GM21576 (cell line): ENCODE results near the gene CD276.
"Not testable (repeated sequence)": the region's sequence is repeated elsewhere in the genome, so short reads cannot be mapped to it uniquely, and the experiment has no call there.

Experiments
- ATAC-seq: cut with Tn5 transposase; IDR thresholded peaks from one replicate; pipeline ENCODE4 v1.9.1; 2021; ENCODE audit warnings: mild to moderate bottlenecking, moderate library complexity; ENCODE audit not compliant: unreplicated experiment

The CD276 gene

DNA sequence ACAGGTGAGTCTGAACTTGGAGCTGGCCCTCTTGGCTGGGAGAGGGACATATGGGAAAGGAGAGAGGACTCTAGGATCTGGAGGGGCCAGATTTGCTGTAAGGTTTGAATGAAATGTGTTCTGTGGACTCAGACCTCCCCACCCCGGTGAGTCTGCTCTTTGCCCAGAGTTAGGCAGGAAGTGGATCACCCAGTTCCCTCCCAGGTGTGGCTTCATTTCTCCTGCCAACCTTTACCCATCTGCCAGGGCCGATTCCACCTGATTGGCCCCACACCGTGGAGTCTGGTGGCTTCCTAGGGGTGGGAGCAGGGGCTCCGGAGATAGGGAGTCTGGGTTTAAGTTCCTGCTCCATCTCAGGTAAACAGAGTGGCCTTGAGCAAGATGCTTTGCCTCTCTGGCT, 25.5 kb downstream of the CD276 start:
- no peak for ATAC-seq

DNA sequence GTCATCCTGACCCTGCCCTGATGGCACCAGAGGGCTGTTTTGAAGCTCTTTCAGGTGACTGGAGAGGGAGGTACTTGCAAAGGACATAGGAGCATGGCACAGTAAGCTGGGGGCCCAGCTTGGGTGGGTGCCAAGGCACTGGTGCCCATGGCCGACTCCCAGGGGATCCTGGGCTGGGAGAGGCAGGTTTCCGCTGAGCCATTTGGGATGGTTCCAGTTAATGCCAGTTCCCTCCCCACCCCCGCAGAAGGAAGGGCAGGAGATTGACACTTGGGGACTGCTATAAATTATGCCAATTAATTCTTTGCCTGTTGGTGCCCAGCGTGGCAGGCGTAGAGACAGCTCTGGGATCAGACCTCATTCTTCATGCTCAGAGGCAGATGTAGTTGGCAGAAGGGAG, 26.1 kb downstream of the CD276 start:
- no peak for ATAC-seq

DNA sequence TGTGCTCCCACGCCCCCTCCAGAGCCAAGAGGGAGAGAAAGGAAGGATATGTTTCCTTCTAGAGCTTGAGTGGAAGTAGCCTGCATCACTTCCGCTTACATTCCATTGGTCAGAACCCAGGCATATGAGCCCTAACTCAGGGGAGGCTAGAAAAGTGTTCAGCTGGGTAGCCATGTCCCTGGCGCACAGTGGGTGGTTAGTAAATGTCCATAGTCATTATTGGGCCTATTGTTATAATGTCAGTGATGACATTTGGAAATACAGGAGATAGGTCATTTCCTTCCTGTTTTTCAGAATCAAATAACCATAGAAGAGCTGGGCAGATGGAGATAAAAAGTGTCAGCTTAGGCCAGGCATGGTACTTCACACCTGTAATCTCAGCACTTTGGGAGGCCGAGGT, 27.3 kb downstream of the CD276 start:
- no peak for ATAC-seq

DNA sequence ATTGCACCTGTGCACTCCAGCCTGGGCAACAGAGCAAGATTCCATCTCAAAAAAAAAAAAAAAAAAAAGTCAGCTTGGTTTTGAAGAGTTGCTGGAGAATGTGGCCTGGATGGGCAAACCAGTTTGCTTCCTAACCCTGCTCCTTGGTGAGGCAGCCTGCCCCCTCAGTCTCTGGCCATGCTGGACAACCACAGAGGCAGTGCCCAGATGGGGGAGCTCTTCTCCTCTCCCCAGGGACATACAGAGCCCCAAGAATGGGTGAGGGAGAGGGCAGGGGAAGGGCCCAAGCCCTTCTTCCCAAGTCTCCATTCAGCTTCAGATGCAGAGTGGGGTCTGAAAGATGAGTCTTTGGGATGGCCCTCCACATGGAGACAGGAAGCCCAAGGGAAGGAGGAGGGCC, 27.9 kb downstream of the CD276 start:
- no peak for ATAC-seq

DNA sequence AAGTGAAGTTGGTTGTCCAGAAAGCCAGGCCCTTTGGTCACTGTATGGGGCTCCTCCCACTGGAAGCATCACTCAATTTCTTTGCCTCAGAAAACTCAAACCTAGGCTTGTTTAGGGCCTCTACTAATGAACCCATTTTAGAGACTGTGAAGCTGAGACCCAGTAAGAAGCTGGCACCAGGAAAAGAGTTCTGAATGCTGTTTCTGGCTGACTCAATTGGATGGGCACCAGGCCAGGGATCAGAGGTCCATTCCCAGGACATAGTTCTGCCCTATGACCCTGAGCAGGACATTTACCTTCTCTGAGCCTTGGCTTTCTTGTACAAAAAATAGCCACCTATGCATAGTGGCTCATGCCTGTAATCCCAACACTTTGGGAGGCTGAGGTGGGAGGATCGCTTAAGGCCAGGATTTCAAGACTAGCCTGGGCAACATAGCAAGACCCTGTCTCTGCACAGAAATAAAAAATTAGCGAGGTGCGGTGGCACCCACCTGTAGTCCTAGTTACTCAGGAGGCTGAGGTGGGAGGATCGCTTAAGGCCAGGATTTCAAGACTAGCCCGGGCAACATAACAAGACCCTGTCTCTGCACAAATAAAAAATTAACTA, 30.6 kb downstream of the CD276 start:
- no peak for ATAC-seq

DNA sequence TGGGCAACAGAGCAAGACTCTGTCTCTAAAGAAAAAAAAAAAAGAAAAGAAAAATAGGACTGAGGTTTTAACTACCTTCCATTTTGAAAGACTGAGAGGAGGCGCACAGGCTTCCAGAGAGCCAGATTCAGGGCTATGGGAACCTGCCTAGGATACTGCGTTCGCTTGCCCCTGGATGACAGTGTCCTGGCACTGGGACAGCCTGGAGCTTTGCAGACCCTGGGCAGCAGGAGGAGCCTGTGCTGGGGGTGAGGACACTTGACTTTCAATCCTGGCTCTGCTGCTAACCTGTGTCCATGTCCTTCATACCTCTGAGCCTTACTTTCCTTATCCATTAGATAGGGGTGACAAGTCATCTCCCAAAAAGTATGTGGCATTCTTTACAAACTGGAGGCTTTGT, 31.2 kb downstream of the CD276 start:
- ATAC-seq: no peak

DNA sequence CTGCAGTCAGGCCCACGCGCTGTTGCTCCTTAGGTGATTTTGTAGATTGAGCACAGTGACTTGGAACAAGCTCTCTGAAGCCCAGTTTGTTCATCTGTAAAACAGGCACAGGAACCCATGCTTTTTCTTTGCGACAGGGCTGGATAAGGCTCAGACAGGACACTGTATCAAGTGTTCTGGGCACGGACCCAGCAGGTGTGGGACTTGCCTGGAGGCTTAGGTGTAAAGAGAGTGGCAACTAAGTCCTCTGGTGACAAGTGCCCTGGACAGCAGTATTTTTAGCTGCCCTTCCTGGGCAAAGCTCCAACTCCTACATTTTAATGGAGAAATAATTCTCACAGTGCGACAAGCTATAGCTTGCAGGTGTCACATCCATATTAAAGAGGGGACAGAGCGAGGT, 32.2 kb downstream of the CD276 start:
- no peak for ATAC-seq

DNA sequence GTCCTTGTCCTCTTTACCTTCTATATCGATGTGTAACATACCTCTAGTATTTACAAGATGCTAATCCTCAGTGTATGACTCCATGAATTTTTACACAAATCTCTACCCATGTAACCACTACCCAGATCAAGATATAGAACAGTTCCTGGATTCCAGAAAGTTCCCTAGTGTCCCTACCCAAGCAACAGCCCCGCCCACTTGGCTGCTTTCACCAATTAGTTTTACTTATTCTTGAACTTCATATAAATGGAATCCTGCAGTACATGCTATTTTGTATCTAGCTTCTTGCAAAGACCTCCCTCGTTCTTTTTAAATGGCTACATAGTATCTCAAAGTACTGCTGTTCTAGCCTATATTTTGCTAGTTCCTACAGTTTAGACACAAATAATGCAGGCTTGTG, 33.0 kb downstream of the CD276 start:
- no peak for ATAC-seq

DNA sequence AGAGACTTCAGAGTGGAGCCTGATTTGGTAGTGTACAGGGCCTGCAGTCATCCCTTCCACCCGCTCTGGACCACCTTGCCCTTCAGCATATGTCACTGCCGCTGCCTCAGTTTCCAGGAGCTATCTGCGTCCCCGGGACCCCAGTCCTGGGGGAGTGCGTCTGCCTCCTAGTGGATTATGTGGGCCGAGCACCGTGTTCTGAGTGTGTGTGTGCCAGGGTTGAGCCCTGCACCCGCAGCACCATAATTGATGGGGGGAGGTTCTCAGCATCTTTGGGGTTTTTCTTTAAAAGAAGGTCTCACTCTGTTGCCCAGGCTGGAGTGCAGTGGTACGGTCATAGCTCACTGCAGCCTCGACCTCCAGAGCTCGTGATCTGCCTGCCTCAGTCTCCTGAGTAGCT, 33.6 kb downstream of the CD276 start:
- no peak for ATAC-seq

DNA sequence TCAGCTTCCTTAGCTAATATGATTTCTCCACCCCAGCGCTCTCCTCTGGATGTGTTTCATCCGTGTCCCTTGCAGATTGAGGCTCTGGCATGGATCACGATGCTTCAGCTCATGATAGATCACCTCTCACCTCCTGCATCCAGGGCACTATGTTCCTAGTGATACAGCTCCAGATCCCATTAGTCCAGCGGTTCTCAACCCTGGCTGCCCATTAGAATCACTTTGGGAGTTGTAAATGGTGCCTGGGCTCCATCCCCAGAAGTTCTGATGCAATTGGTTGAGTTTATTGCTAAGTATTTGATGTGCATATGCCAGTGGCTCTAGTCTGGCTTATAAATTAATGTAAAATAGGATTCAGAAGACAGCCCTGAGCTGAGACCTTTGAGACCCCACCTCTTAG, 34.5 kb downstream of the CD276 start:
- no peak for ATAC-seq

DNA sequence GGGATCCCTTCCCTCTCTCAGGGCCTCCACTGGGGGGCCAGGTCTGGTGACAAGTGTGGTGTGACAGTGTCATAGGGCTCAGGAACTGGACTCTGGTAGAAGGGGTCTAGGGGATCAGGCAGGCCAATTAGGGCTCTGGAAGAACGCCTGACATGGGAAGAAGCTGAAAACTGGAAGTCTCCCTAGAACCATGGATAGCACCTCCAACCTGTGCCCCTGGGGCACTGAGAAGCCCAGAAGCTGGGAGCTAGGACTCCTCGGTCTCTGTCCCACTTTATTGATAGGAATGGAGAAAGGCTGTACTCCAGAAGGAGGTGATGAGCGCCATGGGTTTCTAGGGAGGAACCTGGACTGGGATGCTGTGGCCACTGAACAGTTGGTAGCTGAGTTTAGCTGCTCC, 38.2 kb downstream of the CD276 start:
- ATAC-seq: no peak

DNA sequence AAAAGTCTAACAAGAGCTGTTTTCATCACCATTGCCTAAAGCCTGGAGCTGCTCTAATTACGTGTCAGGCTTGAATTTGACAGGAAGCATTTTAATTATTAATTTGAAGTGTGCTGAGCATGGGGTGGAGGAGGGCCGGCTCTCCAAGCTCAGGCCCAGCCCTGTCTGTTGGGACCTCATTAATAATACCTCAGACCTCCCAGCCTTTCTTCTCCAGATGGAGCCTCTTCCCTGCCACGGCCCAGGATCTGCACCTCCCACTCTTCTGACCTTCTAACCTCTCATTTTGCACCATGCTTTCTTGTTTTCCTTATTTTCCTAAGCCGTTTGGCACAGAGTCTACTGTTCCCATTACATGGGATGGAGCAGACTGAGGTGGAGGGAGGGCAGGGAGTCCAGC, 39.0 kb downstream of the CD276 start:
- ATAC-seq: no peak

DNA sequence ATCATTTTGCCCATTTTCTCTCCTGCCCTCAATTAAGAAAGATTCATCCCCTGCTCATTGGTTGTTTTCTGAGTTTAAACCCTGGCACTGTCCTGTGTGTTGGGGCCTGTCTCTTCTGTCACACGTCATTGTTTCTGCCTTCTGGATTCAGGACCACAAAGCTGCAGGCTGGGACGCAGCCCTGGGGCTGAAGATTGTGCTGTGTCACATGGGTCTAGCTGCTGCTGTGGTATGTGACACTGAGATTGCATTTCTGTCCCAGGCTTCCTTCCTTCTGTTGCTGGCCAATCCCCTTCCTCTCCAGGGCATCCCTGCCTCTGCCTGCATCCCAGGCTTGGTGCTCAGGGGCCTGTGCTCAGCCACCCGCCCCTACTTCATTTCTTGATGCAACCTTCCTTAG, 40.0 kb downstream of the CD276 start:
- ATAC-seq: no peak

DNA sequence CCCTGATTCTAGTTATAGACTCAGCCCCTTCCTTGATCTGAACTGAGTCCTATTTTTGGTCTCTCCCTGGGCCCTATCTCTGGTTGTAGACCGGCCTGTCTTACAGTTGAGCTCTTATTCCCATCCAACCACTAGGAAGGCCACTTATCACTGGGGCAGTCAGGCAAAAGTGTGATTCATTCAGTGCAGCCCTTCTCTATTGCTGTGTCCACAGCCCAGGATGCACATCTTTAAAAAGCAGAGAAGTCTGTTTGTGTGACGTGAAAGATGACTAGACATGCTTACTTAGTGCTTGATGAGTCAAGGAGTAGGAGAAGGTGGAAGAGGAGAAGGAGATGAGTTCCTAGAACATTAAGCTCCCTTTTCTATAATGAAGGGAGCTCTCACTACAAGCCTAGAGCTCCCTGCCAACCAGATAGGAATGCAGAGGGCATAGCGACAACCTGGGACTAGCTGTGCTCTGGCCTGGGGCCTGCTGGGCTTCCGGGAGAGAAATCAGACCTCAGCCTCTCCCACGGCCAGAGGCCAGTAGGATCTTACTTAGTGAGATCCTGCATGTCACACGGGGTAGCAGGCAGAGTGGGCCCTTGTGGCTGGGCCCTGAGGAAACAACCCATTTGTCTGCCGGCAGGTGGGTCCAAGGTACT, 43.3 kb downstream of the CD276 start:
- ATAC-seq: no peak

DNA sequence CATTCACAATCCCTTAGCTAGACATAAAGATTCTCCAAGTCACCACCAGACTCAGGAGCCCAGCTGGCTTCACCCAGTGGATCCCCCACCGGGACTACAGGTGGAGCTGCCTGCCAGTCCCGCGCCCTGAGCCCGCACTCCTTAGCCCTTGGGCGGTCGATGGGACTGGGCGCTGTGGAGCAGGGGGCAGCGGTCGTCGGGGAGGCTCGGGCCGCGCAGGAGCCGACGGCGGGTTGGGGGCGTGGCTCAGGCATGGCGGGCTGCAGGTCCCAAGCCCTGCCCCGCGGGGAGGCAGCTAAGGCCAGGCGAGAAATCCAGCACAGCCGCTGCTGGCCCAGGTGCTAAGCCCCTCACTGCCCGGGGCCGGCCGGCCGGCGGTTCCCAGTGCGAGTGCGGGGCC, 47.9 kb downstream of the CD276 start:
- ATAC-seq: not testable (repeated sequence)

DNA sequence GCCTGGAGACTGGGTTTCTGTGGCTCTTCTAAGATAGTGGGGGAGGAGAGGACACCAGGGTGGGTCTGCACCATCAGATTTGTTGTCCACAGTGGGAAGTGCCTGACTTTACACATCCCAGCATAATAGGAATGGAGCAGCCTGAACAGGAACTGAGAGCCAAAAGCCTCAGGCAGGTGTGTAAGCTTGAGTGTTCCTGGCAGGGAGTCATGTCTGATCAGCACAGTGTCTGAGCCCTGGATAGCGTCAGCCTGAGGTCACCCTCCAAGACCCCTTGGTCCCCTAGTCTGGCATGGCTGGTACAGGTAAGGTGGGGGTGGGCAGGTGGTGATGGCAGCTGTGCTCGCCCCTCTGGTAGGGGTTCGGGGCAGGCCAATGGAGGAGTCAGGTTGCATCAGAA, 48.7 kb downstream of the CD276 start:
- ATAC-seq: no peak

DNA sequence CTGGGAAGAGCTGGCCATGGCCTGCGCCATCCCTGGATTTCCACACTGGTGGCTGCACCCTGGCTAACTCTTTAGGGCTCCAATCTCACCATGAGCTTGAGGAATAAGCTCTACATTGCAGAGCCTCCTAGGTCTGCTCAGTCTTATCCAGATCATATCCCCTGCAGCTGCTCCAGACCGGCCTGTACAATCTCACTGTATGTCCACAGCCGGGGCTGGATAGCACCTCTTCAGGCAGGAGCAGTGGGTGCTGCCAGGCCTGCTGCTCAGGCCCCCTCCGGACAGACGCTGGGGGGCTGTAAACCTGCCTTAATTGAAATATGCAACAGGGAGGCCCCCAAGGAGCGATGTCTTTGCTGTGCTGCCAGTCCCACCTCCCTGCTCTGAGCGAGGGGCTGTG, 53.4 kb downstream of the CD276 start:
- ATAC-seq: no peak

DNA sequence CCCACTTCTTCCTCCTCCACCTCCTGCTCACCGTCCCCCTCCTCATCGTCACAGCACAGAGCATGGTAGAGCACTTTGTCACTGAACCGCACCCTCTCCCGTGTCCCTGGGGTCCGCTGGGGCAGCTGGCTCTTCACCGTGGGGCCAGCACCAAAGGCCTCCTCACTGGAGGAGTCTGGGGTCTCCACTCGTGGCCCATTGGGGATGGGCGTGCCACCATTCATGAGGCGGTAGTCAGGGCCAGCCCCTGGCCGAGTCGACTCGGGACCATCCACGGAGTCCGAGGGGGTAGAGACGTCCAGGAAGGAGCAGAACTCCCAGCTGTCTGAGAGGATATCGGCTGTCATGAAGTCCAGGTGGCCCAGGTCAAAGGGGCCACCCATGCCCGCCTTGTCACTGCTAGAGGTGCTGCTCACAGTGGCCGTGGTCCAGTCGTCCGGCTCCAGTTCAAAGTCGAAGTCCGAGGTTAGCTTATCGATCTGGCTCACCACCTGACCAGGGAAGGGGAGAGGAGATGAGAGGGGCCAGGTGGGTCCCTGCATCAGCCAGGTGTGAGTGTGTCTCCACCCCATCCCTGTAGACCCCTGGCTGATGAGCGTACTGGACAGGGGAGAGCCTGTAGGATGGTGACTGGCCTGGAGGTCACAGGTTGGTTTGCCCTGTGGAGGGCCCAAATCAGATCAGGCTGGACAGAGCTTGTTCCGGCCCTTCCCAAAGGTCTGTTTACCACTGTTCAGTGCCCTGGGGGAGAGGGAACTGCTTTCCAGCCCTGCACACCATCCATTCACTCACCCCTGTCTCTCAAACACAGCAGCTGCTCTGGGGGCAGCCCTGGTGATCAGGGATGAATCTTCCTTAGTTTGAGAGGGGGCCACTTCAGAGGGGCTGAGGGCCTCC, 56.2 kb downstream of the CD276 start:
- ATAC-seq: no peak

DNA sequence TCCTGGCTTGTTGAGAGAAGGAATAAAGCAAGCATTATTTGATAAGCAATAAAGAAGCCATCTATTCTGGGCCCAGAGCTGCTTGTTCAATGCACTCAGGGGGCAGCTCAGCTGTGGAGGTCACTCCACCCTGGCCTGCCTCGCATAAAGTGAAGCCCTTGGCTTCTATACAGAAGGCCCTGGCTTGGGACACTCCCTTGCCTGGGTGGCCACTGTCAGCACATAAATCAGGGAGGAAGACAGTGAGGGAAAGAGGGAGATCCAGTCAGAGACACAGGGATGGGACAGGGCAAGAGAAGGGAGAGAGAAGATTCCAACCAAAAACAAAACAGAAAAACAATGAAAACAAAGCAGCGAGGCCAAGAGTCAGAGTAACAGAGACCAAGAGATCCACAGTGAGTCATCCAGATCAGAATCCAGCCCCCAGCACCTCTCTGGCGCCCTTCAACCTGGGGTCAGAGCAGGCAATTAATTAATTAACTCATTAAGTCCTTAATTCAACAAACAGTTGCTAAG, 57.2 kb downstream of the CD276 start:
- ATAC-seq: no peak

DNA sequence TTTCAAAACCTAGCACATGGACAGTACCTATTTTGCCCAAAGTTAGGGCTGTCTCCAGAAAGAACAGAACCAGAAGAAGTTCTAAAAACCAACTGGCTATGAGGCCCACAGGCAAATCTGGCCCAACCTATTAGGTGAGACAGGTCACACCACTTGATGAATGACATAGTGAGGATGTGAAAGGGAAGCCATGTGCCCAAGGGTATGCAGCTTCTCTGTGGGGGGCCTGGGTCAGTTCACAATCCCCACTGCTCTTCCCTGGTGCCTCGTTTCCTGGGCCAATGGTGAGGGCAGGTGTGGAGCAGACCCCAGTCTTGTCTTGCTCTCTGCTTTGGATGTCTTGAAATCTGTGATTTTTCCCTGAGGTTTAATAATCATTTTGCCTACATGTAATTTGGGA, 60.1 kb downstream of the CD276 start:
- no peak for ATAC-seq

DNA sequence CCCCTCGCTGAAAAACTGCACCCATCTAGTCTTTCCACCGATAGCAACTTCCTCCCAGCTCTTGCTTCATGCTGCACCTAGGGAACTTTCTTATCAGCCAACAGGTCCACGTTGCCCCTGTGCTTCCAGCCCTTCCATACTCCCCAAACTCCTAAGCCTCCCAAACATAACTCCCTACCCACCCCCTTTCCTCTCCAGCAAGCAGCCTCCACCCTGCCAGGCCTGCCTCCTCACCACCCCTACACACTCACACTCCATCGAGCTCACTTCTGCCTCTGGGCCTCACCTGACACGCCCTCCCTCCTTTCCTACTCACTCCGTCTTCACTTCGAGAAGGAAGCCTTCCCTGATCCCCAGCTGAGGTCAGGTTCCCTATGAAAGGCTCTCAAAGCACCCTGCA, 60.9 kb downstream of the CD276 start:
- ATAC-seq: no peak

DNA sequence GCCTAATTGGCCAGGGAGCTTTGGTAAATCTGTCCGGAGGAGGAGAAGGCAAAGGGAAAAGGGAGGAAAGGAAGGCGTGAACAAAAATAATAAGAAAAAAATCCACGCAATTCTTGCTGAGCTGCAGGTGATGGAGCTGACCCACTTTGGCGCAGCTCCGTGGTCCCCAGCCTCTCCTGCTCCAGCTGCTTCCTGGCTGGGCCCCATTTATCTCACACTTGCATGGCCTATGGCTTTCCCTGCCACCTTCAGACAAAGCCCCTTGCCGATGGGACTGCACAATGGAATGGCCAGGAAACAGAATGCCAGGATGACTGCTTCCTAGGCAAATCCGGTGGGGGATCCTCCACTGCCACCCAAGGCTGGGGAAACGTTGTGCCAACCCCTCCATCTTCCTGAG, 62.1 kb downstream of the CD276 start:
- ATAC-seq: no peak
